Endothelial cell of umbilical vein (primary cell): ENCODE results near the gene COQ2. TPM values are rescaled to one million over a fixed set of nuclear protein-coding genes. Genes with fewer than 3 reads are reported as not detected.

Source experiments
- BruUV-seq: library from RNA; stranded (reverse); fragments of 400-500 nt; replicated peaks from 2 replicates; lab custom pipeline; 2021; lab: Mats Ljungman, UMichigan
- CTCF ChIA-PET: fragments of 300-600, 350-600 bp; sonication (Branson Sonifier 250); formaldehyde crosslinking; loops from one replicate; lab custom pipeline; 2021; ENCODE audit warnings: antibody characterized with exemption, inconsistent platforms; lab: Charles Lee
- POLR2A ChIA-PET: fragments of 300-600, 350-600 bp; sonication (Branson Sonifier 250); formaldehyde crosslinking; loops from one replicate; lab custom pipeline; 2021; ENCODE audit warnings: antibody characterized with exemption, inconsistent platforms; lab: Charles Lee
- DNase-seq: peaks from one replicate; pipeline ENCODE4 v3.0.0-alpha.2; 2011; ENCODE audit warnings: low read depth, low spot score
- FAIRE-seq: peaks from 2 replicates; lab custom pipeline; 2011; peaks lifted over from hg19 to GRCh38; lab: Jason Lieb, UNC
- H2AFZ ChIP-seq: 2 replicates; pipeline ENCODE4 v1.6.0; 2012; ENCODE audit warnings: low read depth, low read length, control low read depth, inconsistent platforms
- H3K27ac ChIP-seq: 2 replicates; pipeline ENCODE4 v1.5.1; 2011; ENCODE audit warnings: low read depth, mild to moderate bottlenecking, control low read depth, low read length, moderate library complexity; ENCODE audit not compliant: insufficient read depth
- H3K27me3 ChIP-seq, 2 experiments: 2 replicates each; pipeline versions ENCODE4 v1.6.0 to v1.6.1; 2011; ENCODE audit warnings: low read length in 2 of 2, mixed read lengths in 1 of 2; ENCODE audit not compliant: control insufficient read depth in 2 of 2, insufficient read depth in 2 of 2
- H3K36me3 ChIP-seq, 2 experiments: 2 replicates in 1 of 2; 3 replicates in 1 of 2; pipeline ENCODE4 v1.5.1; 2011; ENCODE audit warnings: low read length in 2 of 2, mild to moderate bottlenecking in 1 of 2, moderate library complexity in 1 of 2; ENCODE audit not compliant: control insufficient read depth in 2 of 2, insufficient read depth in 2 of 2; ENCODE audit errors: extremely low read depth in 1 of 2
- H3K4me1 ChIP-seq: 3 replicates; pipeline ENCODE4 v1.5.1; 2011; ENCODE audit warnings: mild to moderate bottlenecking, low read length; ENCODE audit not compliant: control insufficient read depth, insufficient read depth; ENCODE audit errors: extremely low read depth
- H3K4me2 ChIP-seq: 2 replicates; pipeline ENCODE4 v1.6.1; 2011; ENCODE audit warnings: low read length, control low read depth, mixed read lengths; ENCODE audit not compliant: insufficient read depth
- H3K4me3 ChIP-seq, 3 experiments: fragments of 200-600 bp in 1 of 3; sonication (generic), shearing (Covaris generic) in 1 of 3; replicated peaks in 1 of 3; 2 replicates each; pipeline ENCODE4 v1.5.1; 2011 to 2016; ENCODE audit warnings: control low read depth in 3 of 3, low read length in 3 of 3, mild to moderate bottlenecking in 2 of 3, inconsistent platforms in 1 of 3, low read depth in 1 of 3, moderate library complexity in 1 of 3; ENCODE audit not compliant: insufficient read depth in 1 of 3
- H3K79me2 ChIP-seq: 2 replicates; pipeline ENCODE4 v1.6.0; 2012; ENCODE audit warnings: low read length, inconsistent platforms; ENCODE audit not compliant: control insufficient read depth, insufficient read depth
- H3K9ac ChIP-seq: replicated peaks from 2 replicates; pipeline ENCODE3; 2011; ENCODE audit warnings: low read length, control low read depth; ENCODE audit not compliant: insufficient read depth; ENCODE audit errors: extremely low read depth
- H3K9me1 ChIP-seq: replicated peaks from 3 replicates; pipeline ENCODE4 v1.6.0; 2011; ENCODE audit warnings: mild to moderate bottlenecking, low read length; ENCODE audit not compliant: control insufficient read depth, insufficient read depth; ENCODE audit errors: extremely low read depth
- H3K9me3 ChIP-seq: replicated peaks from 2 replicates; pipeline ENCODE4 v1.5.1; 2012; ENCODE audit warnings: low read length, inconsistent platforms; ENCODE audit not compliant: control insufficient read depth, insufficient read depth
- H4K20me1 ChIP-seq: replicated peaks from 2 replicates; pipeline ENCODE3; 2011; ENCODE audit warnings: mild to moderate bottlenecking, low read length; ENCODE audit not compliant: control insufficient read depth, insufficient read depth; ENCODE audit errors: extremely low read depth
- EZH2 ChIP-seq: IDR thresholded peaks from 2 replicates; pipeline ENCODE4 v1.6.1; 2012; ENCODE audit warnings: borderline replicate concordance, low read depth, mild to moderate bottlenecking, moderate library complexity, low read length, inconsistent platforms; ENCODE audit not compliant: severe bottlenecking
- FOS ChIP-seq: IDR thresholded peaks from 2 replicates; pipeline ENCODE4 v1.6.1; 2011; ENCODE audit warnings: mild to moderate bottlenecking, low read length, moderate library complexity, borderline replicate concordance; ENCODE audit not compliant: insufficient read depth
- GATA2 ChIP-seq: IDR thresholded peaks from 2 replicates; pipeline ENCODE4 v1.7.0; 2011; ENCODE audit warnings: low read depth, mild to moderate bottlenecking, moderate library complexity, mixed read lengths, low read length; ENCODE audit not compliant: insufficient read length, insufficient read depth
- JUN ChIP-seq: IDR thresholded peaks from 2 replicates; pipeline ENCODE4 v1.6.1; 2011; ENCODE audit warnings: borderline replicate concordance, low read depth; ENCODE audit not compliant: insufficient read length, insufficient read depth
- MAX ChIP-seq: IDR thresholded peaks from 2 replicates; pipeline ENCODE4 v1.6.1; 2011; ENCODE audit not compliant: insufficient read depth, insufficient read length
- MYC ChIP-seq: IDR thresholded peaks from one replicate; pipeline ENCODE4 v1.6.1; 2011; ENCODE audit warnings: mild to moderate bottlenecking, low read depth, low read length
- POLR2A ChIP-seq: IDR thresholded peaks from 2 replicates; pipeline ENCODE4 v1.6.1; 2012; ENCODE audit warnings: low read depth, mild to moderate bottlenecking, control low read depth, low read length
- POLR2AphosphoS5 ChIP-seq: IDR thresholded peaks from 2 replicates; pipeline ENCODE4 v1.6.1; 2012; ENCODE audit warnings: low read depth, mild to moderate bottlenecking, control low read depth, low read length, moderate library complexity; ENCODE audit not compliant: insufficient read depth
- dilution Hi-C: fragments of 300-500 bp; cut with MboI; formaldehyde crosslinking; loops from one replicate; pipeline ENCODE4 v1.15.0; 2019; ENCODE audit warnings: low sequenced_read_pairs; ENCODE audit not compliant: extremely low pct_ligation_motif_present
- intact Hi-C: fragments of 100-400 bp; cut with micrococcal nuclease; formaldehyde crosslinking; loops from one replicate; pipeline ENCODE4 v1.10.0; 2022
- polyA plus RNA-seq, 4 experiments: library from polyadenylated mRNA; depleted of rRNA in 3 of 4; stranded (reverse) in 3 of 4; unstranded in 1 of 4; fragments of >200 nt; gene quantifications; 2 replicates each; pipeline versions ENCODE4 v1.2.1 to v1.2.3, GENCODE V29; 2011 to 2012; ENCODE audit warnings: missing spikeins in 1 of 4
- total RNA-seq: library from RNA; stranded (reverse); gene quantifications from 2 replicates; pipeline ENCODE4 v1.2.3, GENCODE V29; 2021

Gene COQ2
- total and polyA plus RNA-seq, 2 donors (not counting 3 experiments of a cell fraction or from before 2014, with no cell fraction given) = 25.5 to 28.0 TPM

GRCh38 chr4:83261307-83261706 is 23.3 kb downstream of the COQ2 start:
- FAIRE-seq (no peak), DNase-seq (no peak)
- dilution Hi-C loops = no loop called here
- H2AFZ ChIP-seq = no peak overlapping the region
- H4K20me1 ChIP-seq = no peaks in the 10 kb centered on the region
- ChIA-PET CTCF (interaction anchor here (1.2 to 8.4 kb wide), 18 partner anchors 10 to 799 kb away, joined by 3 to 125 read pairs (median 10); partner anchors contain the start of genes COPS4, COQ2 and LIN54), POLR2A (no interaction called here)
- no peak overlapping the region for H3K9ac ChIP-seq
- H3K4me1 ChIP-seq = peaks cover 24% of the 10 kb centered on the region
- no peak overlapping the region for H3K4me2 ChIP-seq
- no peak for TF ChIP-seq MAX
- no peak for TF ChIP-seq GATA2
- no peak for TF ChIP-seq FOS
- TF ChIP-seq POLR2A = no peak
- TF ChIP-seq MYC = no peak
- no peak for TF ChIP-seq JUN
- no peak for TF ChIP-seq EZH2
- TF ChIP-seq POLR2AphosphoS5 = no peak
- no peak overlapping the region for H3K4me3 ChIP-seq
- no peaks in the 10 kb centered on the region for H3K36me3 ChIP-seq
- H3K27ac ChIP-seq = no peak overlapping the region
- intact Hi-C loops = loop anchor here (5.0 kb wide), 1 partner anchor 799 kb away; no protein-coding TSS in a partner anchor
- H3K79me2 ChIP-seq = no peaks in the 10 kb centered on the region
- no TSS peak for BruUV-seq
- no peaks in the 10 kb centered on the region for H3K9me1 ChIP-seq
- H3K27me3 ChIP-seq = no peaks in the 10 kb centered on the region
- H3K9me3 ChIP-seq = no peaks in the 10 kb centered on the region
